Neural progenitor cell (in vitro differentiated cells): ENCODE measurements around the gene ATP23.

ENCODE experiments used
- CTCF ChIP-seq: fragments of 200-600 bp; sonication (generic); IDR thresholded peaks from 2 replicates; pipeline ENCODE4 v1.5.1; 2017; ENCODE audit warnings: antibody characterized with exemption, mild to moderate bottlenecking
- EZH2 ChIP-seq: fragments of 200-600 bp; sonication (generic); IDR thresholded peaks from 2 replicates; pipeline ENCODE4 v1.6.1; 2017; ENCODE audit warnings: antibody characterized with exemption, mild to moderate bottlenecking, moderate library complexity
- EZH2phosphoT487 ChIP-seq: fragments of 200-600 bp; sonication (generic); IDR thresholded peaks from 2 replicates; pipeline ENCODE4 v1.6.1; 2017; ENCODE audit warnings: antibody characterized with exemption

- TF ChIP-seq CTCF (no peak), EZH2phosphoT487 (no peak), EZH2 (no peak)
Observed at GRCh38 chr12:57934819-57935218, 6.5 kb upstream of the ATP23 start.
